Measurements from ENCODE around the gene FAM174C.
"Not testable (repeated sequence)": the region's sequence is repeated elsewhere in the genome, so short reads cannot be mapped to it uniquely, and the experiment has no call there.

FAM174C gene

GRCh38 chr19:1237027-1237659 is 38.2 kb upstream of the FAM174C start:
- no peak for DNase-seq (ENCODE audit: low read depth in 1 of 2, low spot score in 1 of 2)

- peak in 1 of 2 donors; percentile 43 for DNase-seq (ENCODE audit: low read depth in 1 of 2, low spot score in 1 of 2)
Measured at GRCh38 chr19:1237754-1238368, 37.5 kb upstream of the FAM174C start, which contains the start of gene CBARP. CBARP (minus strand) TSS chr19:1238005; CDS start chr19:1236100, 1,905 bp downstream.

DNA sequence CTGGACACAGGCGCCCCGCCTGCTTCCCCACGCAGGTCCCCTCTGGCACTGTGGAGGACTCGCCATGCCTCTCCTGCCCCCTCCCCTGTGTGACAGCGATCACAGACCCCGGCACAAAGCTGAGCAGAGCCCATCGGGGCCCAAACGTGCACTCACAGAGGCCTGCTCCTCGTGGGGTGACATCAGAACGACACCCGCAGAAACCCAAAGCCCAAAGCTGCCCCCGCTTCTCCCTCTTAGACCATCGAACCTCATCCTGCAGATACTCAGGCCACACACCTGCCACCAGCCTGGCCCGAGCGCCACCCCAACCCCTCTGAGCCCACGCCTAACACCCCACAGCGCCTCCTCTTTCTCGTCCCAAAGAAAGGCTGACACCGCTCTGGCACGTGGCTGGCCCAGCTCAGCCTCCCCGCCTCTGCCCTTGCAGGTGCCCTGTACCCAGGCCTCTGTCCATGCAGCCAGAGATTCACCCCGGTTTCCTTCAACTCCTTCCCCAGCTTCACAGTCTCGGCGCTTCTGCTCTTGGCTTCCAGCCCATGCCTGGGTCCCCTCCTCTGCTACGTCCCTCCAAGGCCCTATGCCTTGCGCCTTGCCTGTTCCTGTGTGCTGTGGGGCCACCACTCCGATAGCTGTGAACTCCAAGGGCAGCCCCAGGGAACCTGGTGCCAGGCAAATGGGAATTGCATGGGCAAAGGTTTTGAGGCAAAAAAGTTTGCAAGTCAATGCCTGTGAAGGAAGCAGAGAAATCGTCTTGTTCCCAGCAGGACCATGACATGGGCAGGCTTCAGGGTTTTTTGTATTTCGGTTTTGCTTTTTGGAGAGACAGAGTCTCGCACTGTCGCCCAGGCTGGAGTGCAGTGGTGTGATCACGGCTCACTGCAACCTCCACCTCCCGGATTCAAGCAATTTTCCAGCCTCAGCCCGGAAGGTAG is 36.7 kb upstream of the FAM174C start:
- no peak for DNase-seq (ENCODE audit: low read depth in 1 of 2, low spot score in 1 of 2)

- DNase-seq (ENCODE audit: low read depth in 1 of 2, low spot score in 1 of 2) = no peak
Measured at GRCh38 chr19:1239420-1239795, 35.9 kb upstream of the FAM174C start.

DNA sequence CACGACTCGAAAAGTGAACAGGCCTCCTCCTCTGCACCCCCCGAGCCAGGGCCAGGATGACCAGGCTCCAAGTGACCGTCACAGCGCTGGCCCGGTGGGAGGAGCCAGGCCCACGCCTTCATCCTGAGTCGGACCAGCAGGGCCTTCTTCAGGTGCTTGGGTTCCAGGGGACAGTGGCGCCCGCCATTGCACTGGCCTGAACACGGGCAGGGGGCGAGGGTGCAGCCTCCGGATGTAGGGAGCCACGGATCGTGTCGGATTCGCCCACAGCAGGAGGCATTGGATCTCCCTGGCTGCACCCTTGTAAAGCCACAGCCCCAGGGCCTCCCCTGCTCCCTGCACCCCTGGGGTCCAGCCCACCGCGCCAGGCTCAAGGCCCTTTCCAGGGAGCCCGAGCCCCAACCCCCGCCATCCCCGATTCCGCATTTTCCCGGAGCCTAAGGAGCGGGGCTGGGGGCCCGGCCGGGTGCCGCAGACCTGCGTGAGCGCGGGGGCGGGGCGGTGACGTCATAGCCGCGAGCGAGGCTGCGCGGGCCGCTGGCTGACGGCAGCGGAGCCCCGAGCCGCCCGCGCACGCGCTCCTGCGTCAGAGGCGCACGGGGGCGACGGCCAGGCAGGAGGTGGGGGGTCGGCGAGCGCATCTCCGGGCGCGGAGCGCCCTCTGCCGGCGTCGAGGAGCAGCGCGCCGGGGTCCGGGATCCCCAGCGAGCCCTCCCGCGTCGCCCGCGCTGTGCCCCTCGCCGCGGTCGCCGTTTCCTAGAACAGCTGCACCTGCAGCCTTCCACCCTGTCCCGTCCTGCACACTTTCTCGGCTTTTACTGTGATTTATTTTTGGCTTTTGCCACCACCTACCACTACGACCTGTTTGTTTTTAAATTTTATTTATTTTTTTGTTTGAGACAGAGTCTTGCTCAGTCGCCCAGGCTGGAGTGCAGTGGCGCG is 35.3 kb upstream of the FAM174C start:
- DNase-seq (ENCODE audit: low read depth in 1 of 2, low spot score in 1 of 2) = peak; percentile 70 to 98

DNA sequence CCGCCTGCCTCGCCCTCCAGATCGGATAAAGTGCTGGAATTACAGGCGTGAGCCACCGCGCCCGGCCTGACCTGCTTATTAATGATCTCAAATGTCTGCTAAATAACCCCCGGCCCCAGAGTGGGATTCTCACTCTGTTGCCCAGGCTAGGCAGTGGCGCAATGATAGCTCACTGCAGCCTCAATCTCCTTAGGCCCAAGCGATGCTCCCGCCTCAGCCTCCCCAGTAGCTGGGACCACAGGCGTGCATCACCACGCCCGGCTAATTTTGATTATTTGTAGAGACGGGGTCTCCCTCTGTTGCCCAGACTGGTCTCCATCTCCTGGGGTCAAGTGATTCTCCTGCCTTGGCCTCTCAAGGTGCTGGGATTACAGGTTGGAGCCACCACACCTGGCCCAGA is 34.4 kb upstream of the FAM174C start:
- no peak for DNase-seq (ENCODE audit: low read depth in 1 of 2, low spot score in 1 of 2)

DNA sequence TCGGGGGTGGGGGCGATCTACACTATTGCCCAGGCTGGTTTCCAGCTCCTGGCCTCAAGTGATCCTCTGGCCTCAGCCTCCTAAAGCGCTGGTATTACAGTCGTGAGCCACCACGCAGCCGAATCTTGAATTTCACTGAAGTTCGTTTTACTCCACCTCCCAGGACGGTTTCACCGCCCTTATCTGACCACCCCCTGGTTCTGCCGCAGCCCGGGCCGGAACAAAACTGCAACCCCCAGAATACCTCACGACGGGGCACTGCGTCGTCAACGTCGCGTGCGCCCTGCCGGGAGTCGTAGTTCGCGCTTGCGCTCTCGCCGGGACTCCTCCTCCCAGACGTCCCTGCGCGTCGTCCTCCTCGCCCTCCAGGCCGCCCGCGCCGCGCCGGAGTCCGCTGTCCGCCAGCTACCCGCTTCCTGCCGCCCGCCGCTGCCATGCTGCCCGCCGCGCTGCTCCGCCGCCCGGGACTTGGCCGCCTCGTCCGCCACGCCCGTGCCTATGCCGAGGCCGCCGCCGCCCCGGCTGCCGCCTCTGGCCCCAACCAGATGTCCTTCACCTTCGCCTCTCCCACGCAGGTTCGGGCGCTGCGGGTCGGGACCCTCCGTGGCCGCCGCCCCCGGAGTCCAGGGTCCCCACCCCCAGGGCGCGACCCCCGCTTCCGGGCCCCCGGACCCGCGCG is 33.8 kb upstream of the FAM174C start, which contains the start of gene ATP5F1D:
Gene ATP5F1D, plus strand, starts transcription at position 335 of the 679 bp plus-strand sequence. Its CDS starts 100 bp downstream, at position 435.
- peak; percentile 79 to 92 for DNase-seq (ENCODE audit: low read depth in 1 of 2, low spot score in 1 of 2)

DNA sequence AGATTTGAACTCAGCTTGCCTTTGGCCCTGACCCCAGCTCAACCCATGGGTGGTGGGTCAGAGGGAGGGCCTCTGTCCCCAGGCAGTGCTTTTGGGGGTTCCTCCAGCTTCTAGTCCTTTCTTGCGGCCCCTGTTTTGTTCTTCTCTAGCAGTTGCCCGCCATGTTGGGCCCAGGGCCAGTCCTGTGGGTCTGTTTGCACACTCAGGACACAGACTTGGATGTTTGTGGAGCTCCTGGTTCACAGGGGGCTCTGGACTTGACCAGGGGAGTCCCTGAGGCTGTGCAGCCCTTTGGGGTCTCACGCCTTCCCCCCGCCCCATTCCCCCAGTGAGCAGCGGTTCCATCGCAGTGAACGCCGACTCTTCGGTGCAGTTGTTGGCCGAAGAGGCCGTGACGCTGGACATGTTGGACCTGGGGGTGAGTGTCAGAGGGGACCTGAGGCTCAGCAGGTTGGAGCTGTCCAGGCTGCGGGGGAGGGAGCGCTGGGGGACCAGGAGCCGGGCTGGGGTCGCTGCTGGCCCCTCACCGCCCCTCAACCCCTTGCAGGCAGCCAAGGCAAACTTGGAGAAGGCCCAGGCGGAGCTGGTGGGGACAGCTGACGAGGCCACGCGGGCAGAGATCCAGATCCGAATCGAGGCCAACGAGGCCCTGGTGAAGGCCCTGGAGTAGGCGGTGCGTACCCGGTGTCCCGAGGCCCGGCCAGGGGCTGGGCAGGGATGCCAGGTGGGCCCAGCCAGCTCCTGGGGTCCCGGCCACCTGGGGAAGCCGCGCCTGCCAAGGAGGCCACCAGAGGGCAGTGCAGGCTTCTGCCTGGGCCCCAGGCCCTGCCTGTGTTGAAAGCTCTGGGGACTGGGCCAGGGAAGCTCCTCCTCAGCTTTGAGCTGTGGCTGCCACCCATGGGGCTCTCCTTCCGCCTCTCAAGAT is 31.3 kb upstream of the FAM174C start:
- peak; percentile 76 to 79 for DNase-seq (ENCODE audit: low read depth in 1 of 2, low spot score in 1 of 2)

GRCh38 chr19:1244693-1245451 is 30.5 kb upstream of the FAM174C start:
- no peak for DNase-seq (ENCODE audit: low read depth in 1 of 2, low spot score in 1 of 2)

- DNase-seq (ENCODE audit: low read depth in 1 of 2, low spot score in 1 of 2) = no peak
Measured at GRCh38 chr19:1245494-1246264, 29.7 kb upstream of the FAM174C start.

GRCh38 chr19:1246265-1247087 is 28.9 kb upstream of the FAM174C start:
- not testable (repeated sequence) for DNase-seq (ENCODE audit: low read depth in 1 of 2, low spot score in 1 of 2)

DNA sequence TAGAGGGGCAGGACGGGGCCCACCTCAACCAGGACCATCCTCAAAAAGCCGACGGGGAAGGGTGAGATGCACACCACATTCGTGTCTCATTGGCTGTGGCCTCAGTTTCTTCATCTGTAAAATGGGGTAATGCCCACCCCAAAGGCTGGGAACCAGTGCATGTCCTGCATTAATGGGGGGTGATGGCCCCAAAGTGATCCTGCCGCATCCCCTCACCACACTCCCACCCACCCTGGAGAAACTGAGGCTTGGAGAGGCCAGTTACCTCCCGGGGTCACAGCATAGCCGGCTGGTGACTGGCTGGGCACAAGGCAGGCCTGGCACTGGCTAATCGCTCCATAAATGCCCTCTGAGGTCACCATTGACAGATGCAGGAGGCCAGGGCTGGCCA is 27.6 kb upstream of the FAM174C start:
- no peak for DNase-seq (ENCODE audit: low read depth in 1 of 2, low spot score in 1 of 2)

GRCh38 chr19:1248139-1248785 is 27.1 kb upstream of the FAM174C start, which contains the start of gene MIDN:
MIDN (plus strand) TSS chr19:1248583; CDS start chr19:1250297, 1,714 bp downstream.
- no peak for DNase-seq (ENCODE audit: low read depth in 1 of 2, low spot score in 1 of 2)

GRCh38 chr19:1248786-1249297 is 26.5 kb upstream of the FAM174C start:
- peak; percentile 65 to 79 for DNase-seq (ENCODE audit: low read depth in 1 of 2, low spot score in 1 of 2)

GRCh38 chr19:1249298-1249989 is 25.9 kb upstream of the FAM174C start:
- peak; percentile 91 to 92 for DNase-seq (ENCODE audit: low read depth in 1 of 2, low spot score in 1 of 2)
